Adrenal gland (tissue), 12 donors: ENCODE results near the gene UBL3. TPM values are rescaled to one million over a fixed set of nuclear protein-coding genes. Genes with fewer than 3 reads are reported as not detected.

Source experiments
- DNase-seq, 7 donors: peaks; one replicate each; pipeline ENCODE4 v3.0.0-alpha.2; 2019 to 2020
- H3K27ac ChIP-seq, 5 donors: fragments of 200-600 bp; sonication (generic) in 4 of 5; 1 replicate in 3 of 5; 2 replicates in 2 of 5; pipeline versions ENCODE4 v1.5.1 to v1.8.0; 2016 to 2020; ENCODE audit warnings: mild to moderate bottlenecking in 1 of 5
- H3K27me3 ChIP-seq: fragments of 200-600 bp; 2 replicates; pipeline ENCODE4 v1.8.0; 2021
- H3K36me3 ChIP-seq, 2 donors: fragments of 200-600 bp; replicated peaks in 1 of 2; 1 replicate in 1 of 2; 2 replicates in 1 of 2; pipeline versions ENCODE4 v1.5.1 to v1.8.0; 2018 to 2022
- H3K4me1 ChIP-seq, 2 donors: fragments of 200-600 bp; replicated peaks in 1 of 2; 1 replicate in 1 of 2; 2 replicates in 1 of 2; pipeline versions ENCODE4 v1.5.1 to v1.8.0; 2018 to 2021
- H3K4me3 ChIP-seq, 4 donors: fragments of 200-600 bp; sonication (generic) in 3 of 4; one replicate each; pipeline ENCODE4 v1.5.1; 2016 to 2018
- H3K9me3 ChIP-seq, 3 donors: fragments of 200-600 bp; sonication (generic) in 1 of 3; replicated peaks in 1 of 3; 1 replicate in 2 of 3; 2 replicates in 1 of 3; pipeline versions ENCODE4 v1.5.1 to v1.8.0; 2016 to 2021
- CTCF ChIP-seq, 6 experiments: fragments of 450-650 bp in 4 of 6; fragments of 200-600 bp in 2 of 6; sonication (generic) in 1 of 6; IDR thresholded peaks; 1 replicate in 5 of 6; 2 replicates in 1 of 6; pipeline versions ENCODE4 v1.5.1 to v1.8.0; 2016 to 2021; ENCODE audit warnings: antibody characterized with exemption in 6 of 6, mild to moderate bottlenecking in 2 of 6, moderate library complexity in 1 of 6
- POLR2A ChIP-seq, 2 donors: fragments of 450-650 bp; IDR thresholded peaks; one replicate each; pipeline ENCODE4 v1.6.1; 2017; ENCODE audit warnings: antibody characterized with exemption in 2 of 2, mild to moderate bottlenecking in 2 of 2, moderate library complexity in 1 of 2
- WGBS, 4 donors: extraction: QIAGEN DNeasy Blood & Tissue Kit in 2 of 4; methylation state at CpG; one replicate each; pipeline versions ENCODE4 v1.1.5 to v1.1.7; 2013 to 2017; 5-methylcytosine and 5-hydroxymethylcytosine counted together
- intact Hi-C, 2 donors: fragments of 100-400 bp; cut with DNase I; formaldehyde crosslinking; loops; one replicate each; pipeline versions ENCODE4 v1.14.1 to v1.15.0; 2022 to 2023
- polyA plus RNA-seq, 3 donors: library from polyadenylated mRNA; stranded (reverse); fragments of 200-250 nt in 2 of 3; fragments of 350-450 nt in 1 of 3; fragmentation: Illumina TruSeq in 1 of 3; extraction: RNeasy Lipid Tissue Mini Kit (QIAGEN cat#74804) in 1 of 3; gene quantifications; one replicate each; pipeline ENCODE4 v1.2.3, GENCODE V29; 2013 to 2014
- total RNA-seq, 9 donors: library from RNA; depleted of rRNA in 4 of 9; stranded (reverse); fragments of >200 nt in 4 of 9; fragments of 120-200 nt in 1 of 9; fragmentation: NEBNext Ultra II Directional in 1 of 9; extraction: Animal tissue kit (Norgen Biotek cat#: 25700) in 1 of 9; gene quantifications; one replicate each; pipeline versions ENCODE4 v1.1.0 to v1.2.4, GENCODE V29; 2013 to 2023
- donor health status: healthy with polysubstance abuse.
- donor health status: Bipolar disorder and iron deficiency.
- donor health status: DM: yes; HTN: yes; CAD: no.
- donor health status: DM: no; HTN: no; CAD: no.
- donor health status: DM: no; HTN: no; CAD: no.
- donor health status: DM: yes; HTN: yes; CAD: no.

Gene UBL3
- total and polyA plus RNA-seq, 12 donors, result 7.7 to 41.5 (median 24.3) TPM

GRCh38 chr13:29745704-29746103, 104.7 kb downstream of the UBL3 start:
- Histone ChIP-seq H3K27ac (no peak overlapping the region), H3K36me3 (no peaks in the 10 kb centered on the region), H3K4me3 (no peak overlapping the region), H3K4me1 (no peaks in the 10 kb centered on the region), H3K27me3 (no peaks in the 10 kb centered on the region), H3K9me3 (no peaks in the 10 kb centered on the region)
- no peak for DNase-seq
- TF ChIP-seq POLR2A (IDR thresholded peaks at IDR 0.05), result no peak
- no peak for TF ChIP-seq CTCF (IDR thresholded peaks at IDR 0.05)
- intact Hi-C loops, result no loop called here
- 87 to 96% (median 91%) methylated on average over 6 of the region's 6 CpGs for WGBS, 4 donors

- intact Hi-C loops, result no loop called here
- Histone ChIP-seq H3K27ac (no peak overlapping the region), H3K27me3 (no peaks in the 10 kb centered on the region), H3K4me3 (no peak overlapping the region), H3K9me3 (no peaks in the 10 kb centered on the region), H3K36me3 (no peaks in the 10 kb centered on the region), H3K4me1 (no peaks in the 10 kb centered on the region)
- TF ChIP-seq CTCF (IDR thresholded peaks at IDR 0.05) (no peak), POLR2A (IDR thresholded peaks at IDR 0.05) (no peak)
- WGBS, 4 donors, result 70 to 78% (median 73%) methylated on average over 12 to 16 of the region's 16 CpGs
- no peak for DNase-seq
Measured at GRCh38 chr13:29743201-29743786, 107.1 kb downstream of the UBL3 start.

GRCh38 chr13:29740961-29741360, 109.5 kb downstream of the UBL3 start:
- DNase-seq, result no peak
- 87 to 94% (median 88%) methylated on average over 3 of the region's 3 CpGs for WGBS, 4 donors
- Histone ChIP-seq H3K36me3 (no peaks in the 10 kb centered on the region), H3K27ac (no peak overlapping the region), H3K4me3 (no peak overlapping the region), H3K9me3 (no peaks in the 10 kb centered on the region), H3K27me3 (no peaks in the 10 kb centered on the region), H3K4me1 (no peaks in the 10 kb centered on the region)
- intact Hi-C loops, result no loop called here
- TF ChIP-seq CTCF (IDR thresholded peaks at IDR 0.05), result no peak

GRCh38 chr13:29737061-29737460, 113.4 kb downstream of the UBL3 start:
- WGBS, 4 donors, result 85 to 92% (median 89%) methylated on average over 5 of the region's 5 CpGs
- Histone ChIP-seq H3K4me1 (no peaks in the 10 kb centered on the region), H3K4me3 (no peak overlapping the region), H3K36me3 (no peaks in the 10 kb centered on the region), H3K9me3 (no peaks in the 10 kb centered on the region), H3K27me3 (no peaks in the 10 kb centered on the region), H3K27ac (no peak overlapping the region)
- TF ChIP-seq POLR2A (IDR thresholded peaks at IDR 0.05), result no peak
- no peak for TF ChIP-seq CTCF (IDR thresholded peaks at IDR 0.05)
- DNase-seq, result no peak
- intact Hi-C loops, result no loop called here
